CD4-positive, alpha-beta T cell treated with Interleukin-4 for 4 hours (primary cell): ENCODE results near the gene TIAM2.
"Not testable (repeated sequence)": the region's sequence is repeated elsewhere in the genome, so short reads cannot be mapped to it uniquely, and the experiment has no call there.

Experiments
- DNase-seq: peaks from one replicate; pipeline ENCODE4 v3.0.0-alpha.2; 2020

The TIAM2 gene

DNA sequence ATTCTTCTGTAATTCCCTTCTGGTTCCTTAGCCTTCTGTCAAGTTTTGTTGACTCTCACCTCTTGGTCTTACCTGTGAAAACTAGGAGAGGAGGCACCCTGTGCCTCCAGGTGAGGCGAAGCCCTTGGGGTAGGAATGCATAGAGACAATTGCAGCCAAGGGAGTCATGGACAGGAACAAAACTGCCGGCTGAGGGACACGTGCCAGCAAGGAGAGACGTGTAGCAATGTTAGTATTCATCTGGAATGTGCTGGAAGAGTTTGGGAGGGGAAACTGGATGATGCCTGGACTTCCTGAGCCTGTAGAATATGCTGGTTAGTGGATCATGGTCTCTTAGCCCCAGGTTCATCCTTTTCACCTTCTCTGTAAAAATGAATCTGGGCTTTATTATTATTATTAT is 3.9 kb upstream of the TIAM2 start:
- DNase-seq = no peak

DNA sequence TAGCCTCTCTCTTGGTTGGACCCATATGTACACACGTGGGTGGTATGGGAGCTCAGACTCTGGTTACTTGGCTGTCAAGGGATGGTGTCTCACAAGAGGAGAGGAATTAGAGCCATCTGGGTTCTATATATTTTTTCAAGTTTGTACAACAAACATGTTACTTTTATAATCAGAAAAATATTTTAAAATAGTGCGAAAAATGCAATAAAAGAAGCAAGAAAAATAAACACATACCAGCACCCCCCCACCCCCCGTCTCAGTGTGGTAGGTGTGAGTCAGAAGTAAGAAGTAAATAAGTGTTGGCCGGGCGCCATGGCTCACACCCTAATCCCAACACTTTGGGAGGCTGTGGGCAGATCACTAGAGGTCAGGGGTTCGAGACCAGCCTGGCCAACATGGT is 2.1 kb upstream of the TIAM2 start:
- DNase-seq = no peak

DNA sequence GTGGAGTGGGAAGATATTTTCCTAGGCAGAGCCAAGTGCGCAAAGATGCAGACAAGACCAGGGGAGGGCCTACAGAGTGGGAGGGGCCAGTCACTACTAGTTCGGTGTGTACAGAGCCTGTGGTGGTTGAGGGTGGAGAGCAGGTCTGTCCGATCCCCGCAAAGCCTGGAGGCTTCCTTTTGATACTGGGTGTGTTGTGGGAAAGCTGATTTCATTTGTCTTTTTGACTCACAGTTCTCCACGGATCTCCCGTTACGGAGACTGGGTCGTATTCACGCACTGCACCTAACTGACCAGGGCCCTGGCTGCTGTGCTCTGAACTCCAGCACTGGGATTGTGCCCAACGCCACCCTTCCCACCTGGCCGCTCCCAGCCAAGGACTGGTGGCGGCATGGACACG is 1.4 kb upstream of the TIAM2 start:
- DNase-seq = no peak

DNA sequence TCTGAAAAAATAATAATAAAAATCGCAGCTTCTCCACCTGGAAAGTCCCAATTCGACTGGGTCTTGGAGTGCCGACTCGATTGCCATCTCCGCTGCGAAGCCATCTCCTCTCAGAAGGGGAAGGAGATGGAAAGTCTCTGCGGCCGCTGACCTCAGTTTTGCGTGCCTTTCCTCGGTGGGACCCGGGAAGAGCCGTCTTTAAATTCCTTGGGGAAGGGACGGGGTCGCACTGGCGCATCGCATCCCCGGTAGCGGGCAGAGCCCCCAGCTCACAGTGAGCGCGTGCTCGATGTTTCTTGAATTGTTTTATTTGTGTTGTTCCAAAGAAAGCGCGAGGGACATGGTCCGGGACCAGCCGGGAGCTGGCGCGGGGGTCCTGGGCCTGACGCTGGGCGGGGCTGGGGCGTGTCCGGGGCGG is 270 bp upstream of the TIAM2 start:
- no peak for DNase-seq

DNA sequence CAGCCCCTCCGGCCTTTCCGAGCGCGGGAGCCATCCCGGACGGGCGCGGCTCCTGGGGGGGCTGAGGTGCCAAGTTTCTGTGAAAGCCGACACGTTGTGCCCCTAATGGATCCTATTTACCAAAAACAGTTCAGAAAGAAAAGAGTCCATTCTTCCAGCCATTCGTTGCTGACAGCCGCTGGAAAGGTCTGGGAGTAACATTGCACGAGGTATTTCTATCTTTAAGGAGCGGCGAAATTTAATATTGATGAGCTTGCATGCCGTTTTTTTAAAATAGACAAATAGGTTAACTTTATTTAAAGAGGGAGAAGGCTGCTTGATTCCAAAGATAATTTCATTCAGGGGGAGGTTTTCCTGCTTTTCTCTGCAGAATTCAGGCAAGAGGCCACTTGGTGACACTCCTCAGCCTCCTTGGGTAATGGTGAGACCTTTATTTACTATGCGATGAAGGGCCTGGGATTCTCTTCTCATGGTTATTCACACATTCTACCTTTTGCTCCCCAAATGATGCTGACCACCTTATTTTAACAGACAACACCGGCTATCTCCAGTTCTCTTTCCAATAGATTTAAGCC is 988 bp downstream of the TIAM2 start:
- DNase-seq = no peak

DNA sequence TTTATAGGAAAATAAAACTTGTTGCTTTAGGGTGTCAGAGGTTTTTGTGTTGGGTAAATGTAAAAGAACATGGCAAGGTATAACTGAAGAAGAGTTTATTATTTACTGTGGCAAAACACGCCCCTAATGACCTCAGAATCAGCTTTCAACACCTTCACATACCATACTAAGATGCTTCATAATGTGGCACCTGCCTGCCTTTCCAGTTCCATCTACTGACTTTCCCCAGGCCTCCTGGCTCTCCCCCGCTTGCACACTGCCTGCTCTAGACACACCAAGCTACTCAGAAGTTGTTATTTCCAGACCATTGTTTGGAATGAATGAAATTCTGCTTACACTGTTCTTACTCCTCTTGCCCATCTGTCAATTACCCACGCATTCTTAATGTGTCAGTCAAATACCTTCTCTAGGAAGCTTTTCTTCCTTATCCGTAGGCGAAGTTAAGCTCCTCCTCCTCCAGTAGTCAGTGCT is 1.8 kb downstream of the TIAM2 start:
- DNase-seq = no peak

DNA sequence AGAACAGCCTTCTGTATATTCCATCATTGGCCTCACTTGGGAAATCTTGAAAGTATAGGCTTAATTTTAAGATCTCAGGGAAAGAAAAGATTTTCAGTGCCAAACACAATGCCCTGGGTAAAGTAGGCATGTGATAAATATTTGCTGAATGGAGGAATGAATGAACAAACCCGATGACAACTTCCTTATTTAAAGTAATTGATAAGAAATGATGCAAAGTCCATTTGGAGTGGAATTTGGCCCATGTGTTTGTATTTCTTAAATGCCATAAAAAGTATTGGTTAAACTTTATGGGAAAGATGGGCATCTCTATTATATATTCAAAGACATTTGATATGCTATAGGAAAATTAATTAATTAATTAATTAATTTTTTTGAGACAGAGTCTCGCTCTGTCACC is 3.7 kb downstream of the TIAM2 start:
- no peak for DNase-seq

DNA sequence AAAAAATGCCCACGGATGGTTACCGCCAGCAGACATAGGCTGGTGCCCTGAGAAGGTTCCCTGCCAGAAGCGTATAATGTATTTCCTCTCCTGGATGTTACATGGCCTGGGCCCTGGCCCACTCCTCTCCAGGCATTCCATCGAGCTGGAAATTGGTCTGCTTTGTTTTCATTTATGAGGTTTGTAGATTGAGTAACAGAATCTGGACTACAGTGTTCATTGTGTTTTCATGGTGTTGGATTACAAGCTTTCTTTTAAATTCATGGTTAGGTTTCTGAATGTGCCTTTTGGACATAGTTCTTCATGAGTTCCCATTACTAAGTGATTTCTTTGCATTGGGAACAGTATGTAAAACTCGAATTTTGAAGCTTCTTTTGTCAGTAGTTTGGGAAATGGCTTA is 6.4 kb downstream of the TIAM2 start:
- DNase-seq = no peak

DNA sequence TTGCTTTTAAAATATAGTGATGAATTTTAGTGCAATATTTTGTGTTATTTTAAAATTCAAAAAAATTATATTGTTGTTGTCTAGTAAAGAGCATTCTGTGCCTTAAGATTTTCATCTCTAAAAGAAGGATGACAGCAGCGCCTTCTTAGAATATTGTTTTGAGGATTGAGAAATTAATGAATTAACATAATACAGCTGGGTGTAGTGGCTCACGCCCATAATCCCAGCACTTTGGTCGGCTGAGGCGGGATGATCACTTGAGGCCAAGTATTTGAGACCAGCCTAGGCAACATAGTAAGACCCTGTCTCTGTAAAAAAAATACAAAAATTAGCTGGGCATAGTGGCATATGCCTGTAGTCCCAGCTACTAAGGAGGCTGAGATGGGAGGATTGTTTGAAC is 6.8 kb downstream of the TIAM2 start:
- no peak for DNase-seq

DNA sequence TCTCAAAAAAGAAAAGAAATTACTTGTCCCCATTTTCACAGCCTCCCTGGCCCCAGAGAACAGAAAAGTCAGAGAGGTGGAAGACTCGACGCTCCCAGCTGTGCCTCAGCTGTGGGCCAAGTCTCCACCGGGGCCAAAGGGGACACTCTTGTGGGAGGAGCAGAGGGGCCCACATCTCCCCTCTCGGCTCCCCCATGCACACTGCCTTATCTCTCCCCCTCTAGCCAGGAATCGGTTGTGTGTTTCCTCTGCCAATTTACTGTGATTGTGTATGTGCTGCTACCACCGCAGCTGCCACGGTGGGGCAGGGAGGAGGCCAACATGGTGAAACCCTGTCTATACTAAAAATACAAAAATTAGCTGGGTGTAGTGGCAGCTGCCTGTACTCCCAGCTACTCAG is 8.4 kb downstream of the TIAM2 start:
- no peak for DNase-seq

DNA sequence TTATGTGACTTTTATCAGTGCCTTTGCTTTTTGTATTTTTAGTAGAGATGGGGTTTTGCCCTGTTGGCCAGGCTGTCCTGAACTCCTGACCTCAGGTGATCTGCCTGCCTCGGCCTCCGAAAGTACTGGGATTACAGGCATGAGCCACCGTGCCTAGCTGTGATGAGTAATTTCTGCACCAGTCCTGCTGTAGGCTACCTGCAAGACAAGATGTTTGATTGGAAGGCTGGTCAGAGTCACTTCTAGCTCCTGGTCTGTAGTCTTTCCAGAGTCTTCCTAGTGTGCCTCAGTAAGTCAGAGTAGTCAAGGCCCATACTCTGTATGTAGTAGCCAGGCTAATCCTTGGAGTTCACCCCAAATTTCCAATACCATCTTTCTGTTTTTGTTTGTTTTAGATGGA is 8.9 kb downstream of the TIAM2 start:
- DNase-seq = no peak

DNA sequence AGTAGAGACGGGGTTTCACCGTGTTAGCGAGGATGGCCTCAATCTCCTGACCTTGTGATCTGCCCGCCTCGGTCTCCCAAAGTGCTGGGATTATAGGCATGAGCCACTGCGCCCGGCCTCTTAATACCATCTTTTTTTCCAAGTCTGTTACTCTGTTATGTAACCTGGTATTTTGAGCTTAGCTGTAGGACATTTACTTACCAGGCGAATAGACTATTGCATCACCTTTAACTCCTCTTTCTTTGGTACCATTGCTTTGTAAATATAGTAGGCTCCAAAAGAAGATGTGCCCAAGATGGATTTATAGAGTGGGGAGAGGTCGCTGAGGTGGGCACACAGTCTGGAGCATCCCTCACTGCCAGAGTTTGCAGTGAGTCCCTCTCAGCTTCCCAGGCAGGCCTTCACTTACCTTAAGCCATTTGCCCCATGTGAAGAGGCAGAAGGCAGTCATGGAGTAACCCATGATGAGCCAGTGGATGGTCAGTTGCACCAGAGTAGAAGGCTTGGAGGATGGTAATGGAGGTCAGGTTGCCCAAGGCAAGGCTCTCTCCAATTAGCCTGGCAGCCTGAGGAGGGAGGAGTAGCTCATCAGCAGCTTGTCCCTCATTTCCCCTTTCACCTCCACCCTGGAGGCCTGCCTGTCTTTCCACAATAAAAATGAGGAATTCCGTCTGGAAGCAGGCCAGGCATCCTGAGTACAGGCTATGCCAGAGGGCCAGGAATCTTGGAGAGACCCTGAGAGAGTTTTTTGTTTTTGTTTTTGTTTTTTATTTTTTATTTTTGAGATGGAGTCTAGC is 9.7 kb downstream of the TIAM2 start:
- DNase-seq = no peak

DNA sequence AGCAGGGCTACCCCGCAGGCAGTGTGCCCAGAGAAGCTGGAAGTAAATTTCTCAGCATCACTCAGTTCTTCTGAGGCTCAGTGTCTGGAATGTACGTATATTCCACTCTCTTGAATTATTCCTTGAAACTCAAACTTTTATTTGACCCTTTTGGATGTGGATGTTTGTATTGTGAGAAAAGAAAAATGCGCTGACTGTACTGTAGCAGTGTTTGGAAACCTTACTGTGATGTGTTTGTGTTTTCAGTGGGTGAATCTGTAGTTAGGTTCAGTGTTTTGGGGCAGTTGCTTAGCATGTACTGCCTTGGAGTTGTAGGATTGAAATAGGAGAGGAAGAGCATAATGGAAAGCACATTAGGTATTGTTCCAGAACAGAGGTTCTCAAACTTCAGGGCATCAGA is 13.5 kb downstream of the TIAM2 start:
- no peak for DNase-seq

DNA sequence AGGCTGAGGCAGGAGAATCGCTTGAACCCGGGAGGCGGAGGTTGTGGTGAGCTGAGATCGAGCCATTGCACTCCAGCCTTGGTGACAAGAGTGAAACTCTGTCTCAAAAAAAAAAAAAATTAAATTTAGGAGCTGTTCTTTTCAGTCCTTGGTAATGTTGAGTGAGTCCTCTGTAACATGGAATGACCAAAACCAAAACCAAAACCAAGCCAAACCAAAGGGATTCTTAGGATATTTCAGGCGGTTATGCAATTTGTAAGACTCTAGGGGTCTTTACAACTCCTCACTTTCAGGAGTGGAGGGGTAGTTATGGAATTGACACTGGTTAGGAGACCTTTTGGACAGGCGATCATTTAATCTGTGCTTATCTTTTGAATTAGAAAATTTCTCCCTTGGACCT is 15.8 kb downstream of the TIAM2 start:
- DNase-seq = no peak

DNA sequence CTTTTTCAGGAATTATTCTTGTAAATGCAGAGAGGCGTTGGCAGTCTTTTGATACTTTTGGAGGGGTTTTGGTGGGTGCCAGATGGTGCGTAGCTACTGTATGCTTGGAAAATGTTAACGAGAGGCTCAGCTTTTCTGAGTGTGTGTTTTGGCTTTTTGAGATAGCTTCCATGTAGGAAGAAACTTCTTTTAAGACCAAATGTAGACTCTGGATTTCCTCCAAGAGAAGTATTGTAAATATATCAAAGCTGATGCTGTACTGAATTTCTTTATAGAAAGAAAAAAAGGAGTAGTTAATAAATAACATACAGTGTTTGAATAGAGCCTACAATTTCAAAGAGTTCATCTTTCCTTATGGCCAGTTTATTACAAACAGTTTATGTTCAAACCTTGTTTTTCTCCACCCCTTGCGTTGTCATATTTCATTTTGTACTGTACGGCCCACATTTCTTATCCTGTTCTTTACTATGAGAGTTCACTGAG is 16.7 kb downstream of the TIAM2 start:
- DNase-seq = no peak

DNA sequence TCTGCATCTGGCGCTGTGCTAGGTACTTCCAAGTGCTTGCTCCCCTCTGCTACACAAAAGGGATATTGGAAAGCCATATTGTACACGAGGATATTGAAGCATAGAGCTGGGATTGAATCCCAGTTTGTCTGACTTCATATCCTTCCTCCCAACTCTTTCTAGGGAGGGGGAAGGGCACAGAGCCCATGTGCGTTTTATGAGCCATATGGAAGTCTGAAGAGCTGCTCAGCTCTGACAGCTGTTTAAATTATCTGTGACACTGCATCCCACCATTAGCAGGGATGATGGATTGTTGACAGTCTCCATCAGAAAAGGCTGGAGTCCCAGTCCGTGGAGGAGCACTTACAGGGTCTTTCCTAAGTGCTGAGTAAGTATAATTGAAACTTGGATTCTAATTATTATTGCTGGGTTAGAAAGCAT is 18.4 kb downstream of the TIAM2 start:
- DNase-seq = no peak

DNA sequence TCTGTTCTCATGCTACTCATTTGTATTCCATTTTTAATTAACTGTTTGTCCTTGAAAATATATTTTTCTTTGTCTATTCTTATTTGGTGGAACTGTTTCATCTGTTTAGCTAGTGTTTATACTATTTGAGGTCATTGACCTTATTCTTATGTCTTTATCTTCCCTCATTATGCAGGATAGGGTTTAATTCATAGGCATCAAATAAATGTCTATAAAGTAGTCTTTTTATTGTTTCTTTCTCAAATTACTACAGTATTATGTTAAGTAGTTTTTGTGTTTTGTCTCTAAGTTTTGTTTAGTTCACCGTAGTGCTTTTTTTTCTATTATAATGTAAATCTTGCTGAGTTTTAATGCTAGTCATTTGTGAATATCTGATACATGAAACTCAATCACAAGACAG is 19.0 kb downstream of the TIAM2 start:
- no peak for DNase-seq

DNA sequence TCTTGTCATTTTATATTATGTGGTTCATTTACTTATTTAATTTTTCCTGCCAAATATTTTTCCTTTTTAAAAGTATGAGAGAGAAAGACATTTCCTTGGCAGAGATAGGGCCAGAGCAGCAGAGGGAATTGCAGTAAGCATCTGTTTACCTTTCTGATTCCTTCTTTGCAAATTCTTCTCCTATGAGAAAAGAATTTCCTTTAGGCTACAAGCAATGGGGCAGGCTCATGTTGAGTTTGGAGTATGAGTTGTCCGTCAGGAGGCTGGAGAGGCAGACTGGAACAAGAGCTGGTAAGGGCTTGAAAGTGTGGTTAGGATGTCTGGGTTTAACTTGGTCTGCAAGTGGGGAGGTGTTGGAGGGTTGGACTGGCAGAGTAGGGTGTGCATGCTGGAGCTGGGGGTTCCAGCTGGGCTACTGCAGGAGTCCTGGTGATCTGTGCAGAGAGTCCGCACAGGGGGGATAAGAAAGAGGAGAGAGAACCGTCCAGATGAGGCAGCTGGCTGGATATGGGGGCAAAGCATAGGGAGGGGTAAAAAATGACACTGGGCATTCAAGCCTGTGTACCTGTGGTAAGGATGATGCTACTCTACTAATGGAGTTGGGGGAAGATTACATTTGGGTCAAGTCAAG is 19.7 kb downstream of the TIAM2 start:
- no peak for DNase-seq

DNA sequence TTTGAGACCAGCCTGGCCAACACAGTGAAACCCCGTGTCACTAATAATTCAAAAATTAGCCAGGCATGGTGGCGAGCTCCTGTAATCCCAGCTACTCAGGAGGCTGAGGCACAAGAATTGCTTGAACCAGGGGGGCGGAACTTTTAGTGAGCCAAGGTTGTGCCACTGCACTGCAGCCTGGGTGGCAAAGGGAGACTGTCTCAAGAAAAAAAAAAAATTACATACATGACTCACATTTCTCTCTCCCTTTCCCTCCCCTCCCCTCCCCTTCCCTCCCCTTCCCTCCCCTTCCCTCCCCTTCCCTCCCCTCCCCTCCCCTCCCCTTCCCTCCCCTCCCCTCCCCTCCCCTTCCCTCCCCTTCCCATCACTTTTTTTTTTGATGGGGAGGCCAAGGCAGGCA is 23.3 kb downstream of the TIAM2 start:
- not testable (repeated sequence) for DNase-seq

DNA sequence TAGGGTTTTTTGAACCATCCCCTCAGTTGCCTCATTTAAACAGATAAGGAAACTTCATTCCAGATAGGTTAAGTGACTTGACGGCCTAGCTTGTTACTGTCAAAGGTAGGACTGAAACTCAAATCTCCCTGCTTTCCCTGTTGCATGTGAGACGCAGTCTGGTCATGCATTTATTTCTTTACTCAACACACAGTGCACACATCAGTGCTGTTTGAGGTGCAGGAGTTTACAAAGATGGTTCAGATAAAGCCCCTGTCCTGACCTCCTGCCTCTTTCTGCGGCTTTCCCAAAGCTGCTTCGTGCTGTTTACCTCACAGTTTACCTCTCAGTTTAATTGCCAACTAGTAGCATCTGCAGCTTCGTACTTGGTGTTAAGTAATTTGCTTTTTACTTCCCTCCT is 26.6 kb downstream of the TIAM2 start:
- DNase-seq = no peak

DNA sequence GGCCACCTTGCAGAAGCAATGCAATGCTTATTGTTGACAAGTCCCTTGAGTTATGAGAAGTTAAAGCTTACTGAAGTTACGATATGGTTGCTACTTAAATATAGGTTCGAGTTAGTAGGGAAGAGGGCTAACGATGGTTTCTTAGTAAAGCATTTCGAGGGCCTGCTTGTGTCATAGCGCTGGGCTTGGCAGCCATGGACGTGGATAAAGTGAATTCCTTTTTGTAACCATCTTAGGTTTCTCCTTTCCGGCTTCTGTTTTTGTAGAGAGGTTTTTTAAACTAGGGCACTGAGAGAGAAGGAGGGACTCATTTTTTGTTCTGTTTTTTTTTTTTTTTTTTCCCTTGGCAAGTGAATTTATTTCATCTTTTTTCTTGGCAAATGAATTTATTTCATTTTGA is 27.6 kb downstream of the TIAM2 start:
- DNase-seq = no peak

DNA sequence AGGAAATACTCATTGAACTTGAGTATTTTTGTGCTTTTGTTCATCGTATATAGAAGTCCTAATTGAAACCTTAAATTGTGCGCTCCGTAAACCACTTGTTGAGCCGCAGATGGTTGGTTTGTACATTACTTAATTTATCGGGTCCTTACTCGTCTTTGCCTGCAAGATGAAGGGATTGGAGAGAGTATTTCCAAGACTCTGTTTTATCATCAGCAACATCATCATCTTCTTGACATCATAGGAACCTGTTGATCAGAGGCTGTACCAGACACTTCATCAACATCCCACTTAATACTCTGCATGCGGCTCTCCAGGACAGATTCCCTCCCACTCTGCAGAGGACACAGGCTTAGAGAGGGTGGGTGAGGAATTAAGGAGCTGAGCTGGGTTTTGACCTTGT is 28.6 kb downstream of the TIAM2 start:
- no peak for DNase-seq

DNA sequence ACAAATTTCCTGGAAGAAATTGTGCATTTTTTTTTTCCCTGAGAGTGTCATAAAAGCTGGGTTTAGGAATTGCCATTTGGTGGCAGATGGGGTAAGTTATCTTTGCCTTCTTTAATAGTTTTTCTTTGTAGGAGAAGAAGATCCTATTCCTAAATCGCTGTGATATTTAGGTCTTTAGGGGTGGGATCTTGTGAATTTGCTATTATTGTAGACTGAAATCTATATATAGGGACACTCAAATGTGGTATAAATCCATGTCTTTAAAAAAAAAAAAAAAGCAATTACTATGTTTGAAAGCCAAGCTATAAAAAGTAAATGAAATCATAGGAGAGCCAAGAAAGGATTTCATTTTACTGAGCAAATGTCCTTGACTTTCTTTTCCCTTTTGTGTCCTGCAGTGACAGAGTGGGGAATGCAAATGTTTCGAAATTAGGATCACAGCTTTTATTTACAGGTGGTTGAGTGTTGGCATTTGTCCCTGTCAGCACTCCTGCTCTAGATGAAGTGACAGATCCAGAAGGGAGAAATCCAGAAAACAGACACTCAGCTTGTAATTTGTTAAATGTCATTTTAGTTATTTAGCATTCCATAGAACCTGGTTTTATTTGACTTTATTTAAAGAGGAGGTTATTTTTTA is 29.4 kb downstream of the TIAM2 start:
- no peak for DNase-seq
